HG03280 (cell line): Measurements from ENCODE around the gene CDR2.
"Not testable (repeated sequence)": the region's sequence is repeated elsewhere in the genome, so short reads cannot be mapped to it uniquely, and the experiment has no call there.

ENCODE experiments used
- ATAC-seq: cut with Tn5 transposase; IDR thresholded peaks from one replicate; pipeline ENCODE4 v1.9.1; 2021; ENCODE audit warnings: mild to moderate bottlenecking, moderate library complexity; ENCODE audit not compliant: unreplicated experiment

The CDR2 gene

GRCh38 chr16:22374311-22375116, at the start of gene CDR2:
TSS of gene CDR2 (minus strand) at chr16:22374619. CDS start at chr16:22374309, 310 bp downstream.
- peak; percentile 92 for ATAC-seq

DNA sequence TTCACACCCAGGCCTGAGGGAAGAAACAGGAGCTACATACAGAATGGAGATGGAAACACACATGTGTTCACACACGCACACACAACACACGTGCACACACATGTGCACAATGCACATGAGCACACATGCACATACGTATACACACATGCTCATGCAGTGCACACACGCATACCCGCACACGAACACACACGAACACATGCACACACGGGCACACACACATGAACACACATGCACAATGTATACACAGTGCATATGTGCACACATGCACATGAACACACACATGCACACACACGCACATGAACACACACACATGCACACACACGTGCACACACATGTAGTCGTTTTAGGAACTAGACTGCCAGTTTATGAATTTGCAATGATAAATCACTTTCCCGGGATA, 49.3 kb upstream of the CDR2 start:
- no peak for ATAC-seq

- ATAC-seq: no peak
Measured at GRCh38 chr16:22421136-22421535, 46.7 kb upstream of the CDR2 start.

DNA sequence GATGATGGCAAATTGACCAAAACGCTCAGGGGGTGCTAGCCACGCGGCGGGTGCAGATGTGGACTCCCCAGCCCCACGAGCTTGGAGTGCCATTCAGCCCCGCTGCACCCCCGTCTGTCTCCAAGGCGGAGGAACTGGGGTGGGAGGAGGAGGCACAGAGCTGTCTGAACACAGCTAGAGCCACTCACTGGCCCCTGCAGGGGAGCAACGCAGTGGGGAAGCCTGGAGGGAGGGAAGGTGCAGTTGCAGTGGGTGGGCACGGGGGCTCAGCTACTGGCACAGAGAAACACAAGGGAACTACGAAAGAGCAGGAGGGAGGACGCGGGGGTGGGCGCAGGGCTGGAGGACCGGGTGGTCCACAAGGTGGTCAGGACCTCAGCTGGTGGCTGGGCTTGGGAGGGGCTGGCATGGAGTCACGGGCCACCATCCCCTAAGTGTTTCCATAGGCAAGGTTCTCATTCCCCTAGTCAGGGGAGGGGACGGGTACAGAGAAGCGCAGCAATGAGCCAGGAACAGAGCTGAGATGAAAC, 46.3 kb upstream of the CDR2 start:
- no peak for ATAC-seq

- no peak for ATAC-seq
Measured at GRCh38 chr16:22419908-22420307, 45.5 kb upstream of the CDR2 start.

GRCh38 chr16:22418826-22419225, 44.4 kb upstream of the CDR2 start:
- no peak for ATAC-seq

- ATAC-seq: not testable (repeated sequence)
Measured at GRCh38 chr16:22417798-22418197, 43.4 kb upstream of the CDR2 start.

GRCh38 chr16:22417019-22417418, 42.6 kb upstream of the CDR2 start:
- ATAC-seq: no peak

- ATAC-seq: no peak
Measured at GRCh38 chr16:22413819-22414218, 39.4 kb upstream of the CDR2 start.

- ATAC-seq: no peak
Measured at GRCh38 chr16:22407486-22407885, 33.1 kb upstream of the CDR2 start.

- no peak for ATAC-seq
Measured at GRCh38 chr16:22402191-22402590, 27.8 kb upstream of the CDR2 start.

DNA sequence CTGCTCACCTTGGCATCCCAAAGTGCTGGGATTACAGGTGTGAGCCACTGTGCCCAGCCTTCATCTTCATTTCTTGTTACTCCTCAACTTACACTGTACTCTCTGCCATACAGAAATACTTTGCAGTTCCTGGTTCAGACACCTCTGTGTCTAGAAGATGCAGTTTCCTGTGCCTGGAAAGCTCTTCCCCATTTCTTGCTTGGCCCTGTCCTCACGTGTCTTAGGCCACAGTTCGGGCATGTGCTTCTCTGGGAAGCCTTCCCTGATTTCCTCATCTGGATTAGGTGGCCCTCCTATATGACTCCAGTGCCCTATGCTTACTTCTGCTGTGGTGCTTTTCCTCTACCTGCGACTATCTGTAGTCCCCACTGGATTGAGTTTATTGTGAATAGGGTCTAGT, 26.5 kb upstream of the CDR2 start:
- no peak for ATAC-seq

DNA sequence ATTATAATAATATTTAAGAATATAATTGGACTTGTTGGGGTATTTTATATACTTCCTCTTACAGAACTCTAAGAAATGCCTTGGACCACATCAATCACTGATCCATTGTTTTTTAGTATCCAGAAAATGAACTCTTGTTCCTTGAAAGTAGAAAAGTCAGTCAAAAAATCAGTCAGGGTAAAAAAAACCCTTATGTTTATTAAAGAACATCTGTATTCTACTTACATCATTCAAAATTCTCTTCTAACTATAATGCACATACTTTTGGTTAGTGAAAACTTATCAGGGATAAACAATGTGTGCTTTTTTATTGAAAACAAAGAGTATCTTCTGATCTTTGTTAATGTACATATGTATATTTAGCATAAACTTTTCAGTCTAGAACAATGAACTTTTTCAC, 23.5 kb upstream of the CDR2 start:
- ATAC-seq: no peak

- no peak for ATAC-seq
Measured at GRCh38 chr16:22397464-22397863, 23.0 kb upstream of the CDR2 start.

GRCh38 chr16:22395960-22396359, 21.5 kb upstream of the CDR2 start:
- no peak for ATAC-seq

DNA sequence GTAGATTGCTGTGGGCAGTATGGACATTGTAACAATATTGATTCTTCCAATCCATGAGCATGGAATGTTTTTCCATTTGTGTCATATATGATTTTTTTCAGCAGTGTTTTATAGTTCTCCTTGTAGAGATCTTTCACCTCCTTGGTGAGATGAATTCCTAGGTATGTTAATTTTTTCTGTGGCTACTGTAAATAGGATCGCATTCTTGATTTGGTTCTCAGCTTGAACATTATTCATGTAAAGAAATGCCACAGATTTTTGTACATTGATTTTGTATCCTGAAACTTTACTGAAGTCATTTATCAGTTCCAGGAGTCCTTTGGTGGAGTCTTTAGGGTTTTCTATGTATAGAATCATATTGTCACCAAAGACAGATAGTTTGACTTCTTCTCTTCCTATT, 19.7 kb upstream of the CDR2 start:
- ATAC-seq: no peak

GRCh38 chr16:22388101-22388644, 13.8 kb upstream of the CDR2 start:
- no peak for ATAC-seq

GRCh38 chr16:22386976-22387375, 12.6 kb upstream of the CDR2 start:
- no peak for ATAC-seq

GRCh38 chr16:22385196-22385595, 10.8 kb upstream of the CDR2 start:
- ATAC-seq: no peak

DNA sequence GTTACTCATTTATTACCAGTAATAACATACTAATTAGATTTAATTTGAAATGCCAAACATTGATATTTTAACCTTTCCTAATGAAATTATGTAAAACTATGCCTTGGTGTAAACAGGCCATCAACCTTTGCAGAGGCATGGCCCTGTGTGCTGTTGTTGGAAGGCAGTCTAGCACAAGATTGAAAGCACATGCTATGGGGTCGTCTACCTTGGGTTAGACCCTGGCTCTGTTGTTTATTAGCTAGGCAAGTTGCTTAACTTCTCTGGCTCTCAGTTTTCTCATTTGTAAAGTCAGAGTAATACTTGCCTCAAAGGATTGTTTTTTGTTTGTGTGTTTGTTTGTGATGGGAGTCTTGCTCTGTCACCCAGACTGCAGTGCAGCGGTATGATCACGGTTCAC, 9.4 kb upstream of the CDR2 start:
- ATAC-seq: no peak

DNA sequence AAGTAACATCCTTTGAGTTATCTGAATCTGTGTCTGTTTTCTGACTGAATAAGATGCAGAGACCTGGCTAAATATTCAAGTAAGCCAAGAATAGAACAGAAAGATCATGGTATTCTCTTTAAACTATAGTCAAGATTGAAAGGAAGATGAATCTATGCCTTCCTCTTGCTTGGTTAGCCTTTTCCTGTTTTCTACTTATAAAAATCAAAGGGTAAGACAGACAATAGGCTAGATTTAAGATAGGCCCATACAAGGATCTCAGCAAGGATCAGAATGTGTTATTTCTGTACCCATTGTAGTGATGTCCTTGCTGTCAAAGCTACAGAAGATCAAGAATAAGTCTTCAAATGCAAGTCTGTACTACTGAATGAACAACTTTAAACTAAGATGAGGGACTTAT, 7.0 kb upstream of the CDR2 start:
- ATAC-seq: no peak

- no peak for ATAC-seq
Measured at GRCh38 chr16:22380529-22380928, 6.1 kb upstream of the CDR2 start.
